HG02973 (cell line): ENCODE results near the gene FOXL1.

Experiments
- ATAC-seq: cut with Tn5 transposase; IDR thresholded peaks from one replicate; pipeline ENCODE4 v1.9.1; 2021; ENCODE audit warnings: moderate library complexity; ENCODE audit not compliant: unreplicated experiment

FOXL1 gene

GRCh38 chr16:86578061-86578599, at the start of gene FOXL1:
FOXL1 (plus strand) TSS chr16:86578549; CDS start chr16:86578724, 175 bp downstream.
- ATAC-seq = no peak

DNA sequence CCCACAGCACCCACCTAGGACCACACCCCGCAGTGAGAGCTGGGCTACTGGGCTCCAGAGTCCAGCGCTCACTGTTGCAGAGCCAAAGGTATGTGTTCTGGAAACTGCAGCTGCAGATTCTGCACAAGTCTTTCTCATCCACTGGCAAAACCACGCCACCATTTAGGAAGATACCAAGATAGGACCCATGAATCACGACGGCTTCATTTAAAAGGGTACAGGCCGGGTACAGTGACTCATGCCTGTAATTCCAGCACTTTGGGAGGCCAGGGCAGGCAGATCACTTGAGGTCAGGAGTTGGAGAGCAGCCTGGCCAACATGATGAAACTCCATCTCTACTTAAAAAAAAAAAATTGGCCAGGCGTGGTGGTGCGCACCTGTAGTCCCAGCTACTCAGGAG, 49.2 kb upstream of the FOXL1 start:
- no peak for ATAC-seq

DNA sequence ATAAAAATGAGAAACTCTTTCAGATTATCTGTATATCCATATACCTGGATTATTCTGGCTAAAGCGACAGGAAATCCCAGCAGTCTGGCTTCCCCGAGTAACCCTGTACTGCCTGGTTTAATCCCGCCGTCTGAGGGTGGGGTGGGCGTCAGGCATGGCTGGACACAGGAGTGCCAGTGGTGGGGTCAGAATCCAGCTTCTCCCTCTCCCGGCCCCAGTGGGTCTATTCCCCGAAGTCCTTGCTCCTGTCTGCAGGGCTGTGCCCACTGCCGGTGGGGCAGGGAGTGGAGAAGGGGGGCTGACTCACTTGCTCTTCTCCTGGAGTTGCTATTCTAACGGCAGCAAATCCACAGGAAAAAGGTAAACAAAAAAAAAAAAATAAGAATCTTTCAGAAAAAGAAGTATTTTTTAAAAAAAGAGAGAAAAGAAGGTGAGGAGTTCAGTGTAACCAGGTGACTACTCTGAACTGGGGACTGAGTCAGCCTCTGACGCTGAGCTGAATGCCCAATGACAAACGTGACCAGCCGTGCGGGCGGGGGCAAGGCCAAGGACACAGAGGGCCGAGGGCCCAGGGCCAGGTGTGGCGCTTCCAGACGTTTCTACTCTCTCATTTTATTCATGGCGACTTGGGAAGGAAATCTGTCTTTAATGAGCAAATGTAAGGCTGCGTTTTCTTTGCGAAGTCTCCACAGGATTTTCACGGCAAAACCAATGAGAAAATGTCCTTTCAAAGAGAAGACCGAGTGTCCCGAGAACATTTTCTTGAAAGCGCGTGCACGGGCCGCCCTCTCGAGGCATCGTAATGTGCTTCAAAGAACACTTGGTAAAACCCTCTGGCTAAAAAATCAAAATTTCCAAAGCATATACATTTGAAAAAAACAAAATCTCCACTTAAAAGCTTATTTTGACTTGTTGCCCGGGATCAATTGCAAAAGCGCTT, 47.8 kb upstream of the FOXL1 start:
- no peak for ATAC-seq

DNA sequence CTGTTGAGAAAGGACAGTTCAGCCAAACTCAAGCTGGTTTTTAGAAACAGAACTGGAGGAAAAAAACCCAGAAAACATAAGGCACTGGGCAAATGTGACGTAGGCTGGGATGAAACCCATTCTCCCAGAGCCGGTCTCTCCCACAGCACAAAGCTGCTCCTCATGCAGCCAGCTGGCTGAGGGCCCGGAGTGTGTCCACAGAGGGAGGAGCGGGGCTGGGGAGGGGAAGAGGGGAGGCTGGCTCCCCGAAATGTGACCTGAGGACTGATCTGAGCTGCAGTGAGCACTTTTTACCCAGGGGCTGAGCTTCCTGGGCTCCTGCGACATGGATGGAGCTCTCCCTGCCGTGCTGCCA, 47.2 kb upstream of the FOXL1 start:
- ATAC-seq = no peak

GRCh38 chr16:86531641-86532525, 46.5 kb upstream of the FOXL1 start:
- no peak for ATAC-seq

- ATAC-seq = no peak
Measured at GRCh38 chr16:86532526-86532815, 45.9 kb upstream of the FOXL1 start.

- ATAC-seq = no peak
Measured at GRCh38 chr16:86533076-86533475, 45.3 kb upstream of the FOXL1 start.

- no peak for ATAC-seq
Measured at GRCh38 chr16:86533767-86534351, 44.5 kb upstream of the FOXL1 start.

DNA sequence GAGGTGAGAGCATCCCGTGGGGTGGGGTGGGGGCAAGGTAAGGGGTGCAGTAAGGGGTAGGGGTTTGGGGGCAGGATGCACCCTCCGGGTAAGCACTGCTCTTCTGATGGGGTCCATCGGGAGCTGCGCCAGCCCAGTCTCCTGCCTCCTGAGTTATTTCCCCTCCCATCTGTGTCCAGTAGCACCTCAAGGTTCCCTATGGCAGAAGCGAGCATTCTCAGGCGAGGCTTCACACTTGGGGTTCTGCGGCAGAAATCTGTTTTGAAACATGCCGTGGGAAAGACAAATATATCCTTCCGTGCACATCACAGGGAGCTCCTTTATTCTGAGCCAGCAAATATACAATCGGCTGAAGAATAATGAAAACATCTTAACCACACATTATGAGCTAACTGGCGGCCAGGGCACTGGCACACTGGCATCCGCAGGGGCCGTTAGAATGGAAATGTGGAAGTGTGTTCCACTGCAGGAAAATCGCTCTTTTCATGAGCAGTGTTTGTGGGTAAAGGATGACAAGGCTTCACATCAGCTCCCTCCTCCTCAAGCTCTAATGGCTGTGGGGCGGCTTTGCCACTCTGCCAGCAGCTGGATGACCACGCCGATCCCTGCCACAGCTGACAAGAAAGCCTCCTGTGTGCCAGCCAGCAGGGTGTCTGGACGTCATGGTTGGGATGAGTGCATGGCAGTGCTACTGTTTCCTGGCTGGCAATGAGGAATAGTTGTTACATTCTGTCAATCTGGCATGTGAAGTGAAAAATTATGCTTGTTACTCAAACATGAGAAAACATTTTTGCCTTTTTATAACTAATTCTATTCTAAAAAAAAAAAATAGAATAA, 43.4 kb upstream of the FOXL1 start:
- no peak for ATAC-seq

- no peak for ATAC-seq
Measured at GRCh38 chr16:86536621-86537020, 41.7 kb upstream of the FOXL1 start.

DNA sequence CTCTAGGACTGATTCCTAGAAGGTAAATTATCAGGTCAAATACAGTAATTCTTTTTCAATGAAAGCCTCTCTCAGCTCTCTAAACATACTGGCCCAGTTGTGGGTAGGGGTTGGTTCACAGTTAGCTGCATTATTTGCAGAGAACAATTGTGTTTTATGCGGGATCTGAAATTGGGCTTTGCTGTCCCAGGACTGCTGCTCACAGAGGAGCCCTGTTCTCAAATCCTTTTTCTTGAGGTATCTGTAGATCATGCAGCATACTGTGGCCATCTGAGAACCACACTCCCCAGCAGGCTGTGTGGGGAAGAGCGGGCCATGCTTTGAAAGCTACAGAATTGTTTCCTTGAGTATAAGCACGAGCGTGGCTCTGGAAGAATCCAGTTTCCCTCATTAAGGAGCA, 40.9 kb upstream of the FOXL1 start:
- no peak for ATAC-seq

- ATAC-seq = no peak
Measured at GRCh38 chr16:86538196-86538780, 40.1 kb upstream of the FOXL1 start.

DNA sequence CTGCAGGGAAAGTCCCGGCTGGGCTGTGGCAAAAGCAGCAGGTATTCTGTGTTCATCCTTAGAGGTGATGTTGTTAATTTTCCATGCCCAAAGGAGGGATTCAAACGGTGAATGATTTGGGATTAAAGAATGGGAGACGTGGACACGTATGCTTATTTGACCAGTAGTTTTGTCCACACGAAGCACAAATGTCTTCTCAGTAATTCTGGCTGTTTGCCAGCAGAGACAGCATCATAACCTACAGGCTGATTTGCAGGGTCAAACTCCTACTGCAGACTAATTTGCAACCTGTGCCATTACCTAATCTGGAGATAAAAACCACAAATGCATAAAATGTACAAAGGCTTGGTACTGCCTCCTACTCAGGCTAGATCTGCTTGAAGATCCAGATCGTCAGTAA, 37.5 kb upstream of the FOXL1 start:
- ATAC-seq = no peak

GRCh38 chr16:86541560-86541959, 36.8 kb upstream of the FOXL1 start:
- no peak for ATAC-seq

GRCh38 chr16:86542756-86543750, 35.3 kb upstream of the FOXL1 start:
- ATAC-seq = no peak

DNA sequence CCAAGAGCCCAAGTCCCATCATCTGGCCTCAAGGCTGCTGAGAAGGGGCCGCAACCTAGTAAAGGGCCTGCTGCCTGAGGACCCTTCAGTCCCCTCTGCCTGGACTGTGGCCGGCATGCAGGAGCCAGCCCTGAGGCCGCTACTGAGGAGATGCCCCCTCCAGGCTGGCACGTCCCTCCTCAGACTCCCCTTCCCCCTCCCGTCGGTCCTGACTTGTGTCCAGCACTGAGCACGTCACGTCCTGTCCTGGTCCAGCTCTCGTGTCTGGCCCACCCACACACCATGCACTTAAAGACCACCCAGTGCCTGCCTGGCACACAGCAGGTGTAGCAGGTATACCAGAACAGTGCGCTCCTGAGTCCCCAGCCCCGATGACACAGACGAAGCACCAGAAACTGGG, 32.9 kb upstream of the FOXL1 start:
- ATAC-seq = no peak

GRCh38 chr16:86545954-86546637, 32.3 kb upstream of the FOXL1 start:
- no peak for ATAC-seq

DNA sequence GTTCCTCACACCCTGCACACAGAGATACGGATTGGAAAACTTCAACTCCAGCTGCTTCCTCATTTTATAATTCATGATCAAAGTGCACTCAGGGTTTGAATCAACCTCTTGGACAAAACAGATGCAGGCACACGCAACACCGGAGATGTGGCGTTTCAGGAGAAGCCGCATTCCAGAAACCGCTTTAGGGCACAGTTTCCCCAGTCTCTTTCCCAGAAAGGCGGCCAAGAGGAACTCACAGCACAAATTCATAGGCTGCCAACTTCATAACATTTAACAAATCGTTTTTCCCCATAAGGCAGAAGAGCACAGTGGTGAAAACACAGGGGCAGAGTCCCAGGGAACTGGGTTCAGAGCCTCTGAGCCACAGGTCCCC, 31.7 kb upstream of the FOXL1 start:
- no peak for ATAC-seq
